Common myeloid progenitor, CD34-positive (primary cell): Measurements from ENCODE around the gene PCAT7.
"Not testable (repeated sequence)": the region's sequence is repeated elsewhere in the genome, so short reads cannot be mapped to it uniquely, and the experiment has no call there.

Experiments used
- CTCF ChIA-PET: fragments of 350-600 bp; sonication (Branson Sonifier 250); formaldehyde crosslinking; loops from one replicate; lab custom pipeline; 2021; ENCODE audit warnings: antibody characterized with exemption; lab: Charles Lee
- POLR2A ChIA-PET: fragments of 350-600 bp; sonication (Branson Sonifier 250); formaldehyde crosslinking; loops from one replicate; lab custom pipeline; 2021; ENCODE audit warnings: antibody characterized with exemption; lab: Charles Lee
- DNase-seq, 3 donors: peaks; one replicate each; pipeline versions ENCODE4 v3.0.0 to v3.0.0-alpha.2; 2013
- H3K27ac ChIP-seq, 2 experiments: 1 replicate in 1 of 2; 2 replicates in 1 of 2; pipeline ENCODE4 v1.7.0; 2013; ENCODE audit warnings: inconsistent platforms in 2 of 2, low read length in 2 of 2, mild to moderate bottlenecking in 2 of 2, low read depth in 1 of 2, moderate library complexity in 1 of 2; ENCODE audit not compliant: severe bottlenecking in 2 of 2, insufficient read depth in 1 of 2, poor library complexity in 1 of 2
- H3K27me3 ChIP-seq, 5 experiments: replicated peaks in 2 of 5; 1 replicate in 3 of 5; 2 replicates in 2 of 5; pipeline versions ENCODE4 v1.6.1 to v1.7.0; 2013; ENCODE audit warnings: low read length in 4 of 5, mild to moderate bottlenecking in 2 of 5, moderate library complexity in 2 of 5, inconsistent platforms in 1 of 5; ENCODE audit not compliant: insufficient read depth in 5 of 5, control insufficient read depth in 4 of 5
- H3K36me3 ChIP-seq, 4 experiments: 1 replicate in 2 of 4; 2 replicates in 2 of 4; pipeline versions ENCODE4 v1.6.1 to v1.7.0; 2013; ENCODE audit warnings: low read length in 3 of 4, control low read depth in 1 of 4, mild to moderate bottlenecking in 1 of 4; ENCODE audit not compliant: control insufficient read depth in 4 of 4, insufficient read depth in 4 of 4
- H3K4me1 ChIP-seq, 4 experiments: 1 replicate in 3 of 4; 2 replicates in 1 of 4; pipeline versions ENCODE4 v1.6.1 to v1.7.1; 2013; ENCODE audit warnings: low read length in 3 of 4, mild to moderate bottlenecking in 3 of 4, control low read depth in 1 of 4, inconsistent platforms in 1 of 4, moderate library complexity in 1 of 4; ENCODE audit not compliant: control insufficient read depth in 4 of 4, insufficient read depth in 4 of 4; ENCODE audit errors: control extremely low read depth in 1 of 4
- H3K4me3 ChIP-seq, 7 experiments: 1 replicate in 4 of 7; 2 replicates in 3 of 7; pipeline versions ENCODE4 v1.5.1 to v1.7.0; 2013; ENCODE audit warnings: mild to moderate bottlenecking in 7 of 7, low read length in 6 of 7, moderate library complexity in 6 of 7, inconsistent platforms in 2 of 7, low read depth in 2 of 7, control low read depth in 1 of 7; ENCODE audit not compliant: insufficient read depth in 4 of 7, control insufficient read depth in 1 of 7; ENCODE audit errors: extremely low read depth in 1 of 7
- H3K9me3 ChIP-seq, 5 experiments: 1 replicate in 4 of 5; 2 replicates in 1 of 5; pipeline versions ENCODE4 v1.6.1 to v1.7.1; 2013; ENCODE audit warnings: low read length in 4 of 5, mild to moderate bottlenecking in 2 of 5, inconsistent platforms in 1 of 5, low read depth in 1 of 5, moderate library complexity in 1 of 5; ENCODE audit not compliant: control insufficient read depth in 4 of 5, insufficient read depth in 2 of 5; ENCODE audit errors: control extremely low read depth in 1 of 5
- WGBS: methylation state at CpG from one replicate; pipeline ENCODE4 v1.1.5; 2013; ENCODE audit not compliant: insufficient coverage; 5-methylcytosine and 5-hydroxymethylcytosine counted together

PCAT7 gene

GRCh38 chr9:94534901-94535300 is 20.0 kb upstream of the PCAT7 start:
- Histone ChIP-seq H3K27me3 (no peaks in the 10 kb centered on the region), H3K4me3 (no peak overlapping the region), H3K4me1 (no peaks in the 10 kb centered on the region), H3K9me3 (no peaks in the 10 kb centered on the region), H3K27ac (no peak overlapping the region), H3K36me3 (no peaks in the 10 kb centered on the region)
- ChIA-PET POLR2A (no interaction called here), CTCF (no interaction called here)
- WGBS = 74% methylated on average over 3 of the region's 4 CpGs
- DNase-seq = no peak

GRCh38 chr9:94538908-94539307 is 16.0 kb upstream of the PCAT7 start:
- H3K27ac ChIP-seq = no peak overlapping the region
- no peaks in the 10 kb centered on the region for H3K27me3 ChIP-seq
- H3K36me3 ChIP-seq = no peaks in the 10 kb centered on the region
- no peaks in the 10 kb centered on the region for H3K9me3 ChIP-seq
- no peak for DNase-seq
- ChIA-PET POLR2A (no interaction called here), CTCF (no interaction called here)
- 95% methylated on average over 3 of the region's 4 CpGs for WGBS
- H3K4me1 ChIP-seq = no peaks in the 10 kb centered on the region
- no peak overlapping the region for H3K4me3 ChIP-seq

- H3K27ac ChIP-seq, CTCF ChIA-PET, POLR2A ChIA-PET, H3K36me3 ChIP-seq, H3K4me3 ChIP-seq, H3K4me1 ChIP-seq, DNase-seq, H3K9me3 ChIP-seq, H3K27me3 ChIP-seq: not testable (repeated sequence)
- WGBS = no CpG with 5 or more reads among the region's 5 CpGs
These were observed 10.5 kb upstream of the PCAT7 start for GRCh38 chr9:94544335-94544734.

- Histone ChIP-seq H3K4me3 (no peak overlapping the region), H3K27me3 (peaks cover 0 to 5% (median 0%) of the 10 kb centered on the region in 5 experiments), H3K27ac (no peak overlapping the region), H3K9me3 (no peaks in the 10 kb centered on the region), H3K4me1 (no peaks in the 10 kb centered on the region), H3K36me3 (no peaks in the 10 kb centered on the region)
- 100% methylated on average over 1 of the region's 1 CpG for WGBS
- POLR2A ChIA-PET = no interaction called here
- CTCF ChIA-PET = no interaction called here
- DNase-seq = no peak
These were observed 8.9 kb upstream of the PCAT7 start for GRCh38 chr9:94545940-94546339.

- CTCF ChIA-PET = no interaction called here
- Histone ChIP-seq H3K27me3 (peaks cover 0 to 18% (median 0%) of the 10 kb centered on the region in 5 experiments), H3K4me1 (no peaks in the 10 kb centered on the region), H3K9me3 (no peaks in the 10 kb centered on the region), H3K36me3 (no peaks in the 10 kb centered on the region), H3K4me3 (no peak overlapping the region), H3K27ac (no peak overlapping the region)
- POLR2A ChIA-PET = no interaction called here
- no peak for DNase-seq
- WGBS = 96% methylated on average over 22 of the region's 29 CpGs
These were observed 1.6 kb upstream of the PCAT7 start for GRCh38 chr9:94553029-94553938.

- ChIA-PET POLR2A (no interaction called here), CTCF (interaction anchor here (1.3 kb wide), 1 partner anchor 363 kb away, joined by 4 read pairs; no protein-coding TSS in a partner anchor)
- 88% methylated on average over 15 of the region's 16 CpGs for WGBS
- Histone ChIP-seq H3K27ac (no peak overlapping the region), H3K4me1 (no peaks in the 10 kb centered on the region), H3K4me3 (no peak overlapping the region), H3K9me3 (no peaks in the 10 kb centered on the region), H3K27me3 (peaks cover 0 to 18% (median 0%) of the 10 kb centered on the region in 5 experiments), H3K36me3 (no peaks in the 10 kb centered on the region)
- peak in 1 of 3 donors; percentile 33 for DNase-seq
These were observed 825 bp upstream of the PCAT7 start for GRCh38 chr9:94554078-94554438.

- ChIA-PET POLR2A (no interaction called here), CTCF (no interaction called here)
- H3K9me3 ChIP-seq = no peaks in the 10 kb centered on the region
- H3K27ac ChIP-seq = no peak overlapping the region
- no peaks in the 10 kb centered on the region for H3K4me1 ChIP-seq
- DNase-seq = no peak
- H3K36me3 ChIP-seq = no peaks in the 10 kb centered on the region
- peaks cover 0 to 18% (median 0%) of the 10 kb centered on the region in 5 experiments for H3K27me3 ChIP-seq
- WGBS = 83% methylated on average over 2 of the region's 4 CpGs
- no peak overlapping the region for H3K4me3 ChIP-seq
These were observed 2.5 kb downstream of the PCAT7 start for GRCh38 chr9:94557376-94557775.
